RKO (cell line): ENCODE measurements around the gene PDE5A.
"Not testable (repeated sequence)": the region's sequence is repeated elsewhere in the genome, so short reads cannot be mapped to it uniquely, and the experiment has no call there.

Experiments
- DNase-seq: peaks from one replicate; pipeline ENCODE4 v3.0.0-alpha.2; 2016; ENCODE audit warnings: low spot score

Gene PDE5A

GRCh38 chr4:119518915-119519410 is 109.6 kb downstream of the PDE5A start:
- no peak for DNase-seq

GRCh38 chr4:119518230-119518892 is 110.2 kb downstream of the PDE5A start:
- DNase-seq = no peak

GRCh38 chr4:119517361-119518229 is 111.0 kb downstream of the PDE5A start:
- DNase-seq = no peak

GRCh38 chr4:119512398-119512797 is 116.2 kb downstream of the PDE5A start:
- no peak for DNase-seq

GRCh38 chr4:119510395-119511149 is 118.0 kb downstream of the PDE5A start:
- no peak for DNase-seq

GRCh38 chr4:119508281-119508680 is 120.3 kb downstream of the PDE5A start:
- DNase-seq = no peak

- no peak for DNase-seq
These were observed 121.8 kb downstream of the PDE5A start for GRCh38 chr4:119506806-119507205.

- no peak for DNase-seq
These were observed 124.0 kb downstream of the PDE5A start for GRCh38 chr4:119504616-119505015.

- DNase-seq = no peak
These were observed 126.9 kb downstream of the PDE5A start for GRCh38 chr4:119501740-119502139.

GRCh38 chr4:119498527-119498926 is 130.1 kb downstream of the PDE5A start:
- no peak for DNase-seq

- no peak for DNase-seq
These were observed 134.7 kb downstream of the PDE5A start for GRCh38 chr4:119493886-119494285.

- DNase-seq = peak; percentile 51
These were observed 135.2 kb downstream of the PDE5A start for GRCh38 chr4:119493419-119493818.

- peak; percentile 56 for DNase-seq
These were observed 138.3 kb downstream of the PDE5A start for GRCh38 chr4:119490335-119490734.

- no peak for DNase-seq
These were observed 139.3 kb downstream of the PDE5A start for GRCh38 chr4:119489305-119489704.

GRCh38 chr4:119480331-119480730 is 148.3 kb downstream of the PDE5A start:
- no peak for DNase-seq

- DNase-seq = no peak
These were observed 148.8 kb downstream of the PDE5A start for GRCh38 chr4:119479835-119480234.

- no peak for DNase-seq
These were observed 149.3 kb downstream of the PDE5A start for GRCh38 chr4:119479180-119479808.

- no peak for DNase-seq
These were observed 150.0 kb downstream of the PDE5A start for GRCh38 chr4:119478446-119479179.

- no peak for DNase-seq
These were observed 151.1 kb downstream of the PDE5A start for GRCh38 chr4:119477412-119478053.

GRCh38 chr4:119471259-119471658 is 157.3 kb downstream of the PDE5A start:
- no peak for DNase-seq

- not testable (repeated sequence) for DNase-seq
These were observed 157.9 kb downstream of the PDE5A start for GRCh38 chr4:119470737-119471063.
